ENCODE measurements around the gene PSMF1. TPM values are rescaled to one million over a fixed set of nuclear protein-coding genes. Genes with fewer than 3 reads are reported as not detected.

PSMF1 gene
- total RNA-seq, 1 donor from 2014 or later: 86.0 TPM

- H3K4me1 Mint-ChIP-seq: no peaks in the 10 kb centered on the region
- H3K27me3 Mint-ChIP-seq (ENCODE audit: low read depth): no peaks in the 10 kb centered on the region
- peaks cover 55% of the 10 kb centered on the region for H3K36me3 Mint-ChIP-seq
- H3K9me3 Mint-ChIP-seq: peaks cover 11% of the 10 kb centered on the region
- no peak overlapping the region for H3K27ac Mint-ChIP-seq
- no peak overlapping the region for H3K4me3 Mint-ChIP-seq
- DNase-seq (ENCODE audit: low spot score in 2 of 2, unreplicated experiment in 2 of 2): no peak
- TF ChIP-seq CTCF (IDR thresholded peaks at IDR 0.05; ENCODE audit: unreplicated experiment): no peak
Observed at GRCh38 chr20:1154691-1155090, 36.3 kb downstream of the PSMF1 start.

- Mint-ChIP-seq H3K27me3 (ENCODE audit: low read depth) (no peaks in the 10 kb centered on the region), H3K4me3 (no peak overlapping the region), H3K36me3 (peaks cover 58% of the 10 kb centered on the region), H3K4me1 (no peaks in the 10 kb centered on the region), H3K27ac (no peak overlapping the region), H3K9me3 (peaks cover 11% of the 10 kb centered on the region)
- no peak for TF ChIP-seq CTCF (IDR thresholded peaks at IDR 0.05; ENCODE audit: unreplicated experiment)
- DNase-seq (ENCODE audit: low spot score in 2 of 2, unreplicated experiment in 2 of 2): no peak
Observed at GRCh38 chr20:1155342-1155741, 36.9 kb downstream of the PSMF1 start.

GRCh38 chr20:1160496-1160895 is 42.1 kb downstream of the PSMF1 start:
- no peak for TF ChIP-seq CTCF (IDR thresholded peaks at IDR 0.05; ENCODE audit: unreplicated experiment)
- H3K4me3 Mint-ChIP-seq: no peak overlapping the region
- peaks cover 8% of the 10 kb centered on the region for H3K9me3 Mint-ChIP-seq
- no peaks in the 10 kb centered on the region for H3K27me3 Mint-ChIP-seq (ENCODE audit: low read depth)
- H3K27ac Mint-ChIP-seq: no peak overlapping the region
- peaks cover 51% of the 10 kb centered on the region for H3K36me3 Mint-ChIP-seq
- no peak for DNase-seq (ENCODE audit: low spot score in 2 of 2, unreplicated experiment in 2 of 2)
- no peaks in the 10 kb centered on the region for H3K4me1 Mint-ChIP-seq

GRCh38 chr20:1160991-1161390 is 42.6 kb downstream of the PSMF1 start:
- DNase-seq (ENCODE audit: low spot score in 2 of 2, unreplicated experiment in 2 of 2): no peak
- Mint-ChIP-seq H3K4me1 (no peaks in the 10 kb centered on the region), H3K4me3 (no peak overlapping the region), H3K27me3 (ENCODE audit: low read depth) (no peaks in the 10 kb centered on the region), H3K36me3 (peaks cover 49% of the 10 kb centered on the region), H3K9me3 (peaks cover 4% of the 10 kb centered on the region), H3K27ac (no peak overlapping the region)
- no peak for TF ChIP-seq CTCF (IDR thresholded peaks at IDR 0.05; ENCODE audit: unreplicated experiment)

GRCh38 chr20:1163105-1163504 is 44.7 kb downstream of the PSMF1 start:
- Mint-ChIP-seq H3K9me3 (no peaks in the 10 kb centered on the region), H3K27ac (no peak overlapping the region), H3K36me3 (peaks cover 51% of the 10 kb centered on the region), H3K27me3 (ENCODE audit: low read depth) (no peaks in the 10 kb centered on the region), H3K4me3 (no peak overlapping the region), H3K4me1 (no peaks in the 10 kb centered on the region)
- no peak for TF ChIP-seq CTCF (IDR thresholded peaks at IDR 0.05; ENCODE audit: unreplicated experiment)
- no peak for DNase-seq (ENCODE audit: low spot score in 2 of 2, unreplicated experiment in 2 of 2)

GRCh38 chr20:1163653-1164052 is 45.3 kb downstream of the PSMF1 start:
- Mint-ChIP-seq H3K9me3 (no peaks in the 10 kb centered on the region), H3K27ac (no peak overlapping the region), H3K4me1 (no peaks in the 10 kb centered on the region), H3K27me3 (ENCODE audit: low read depth) (no peaks in the 10 kb centered on the region), H3K36me3 (peaks cover 56% of the 10 kb centered on the region), H3K4me3 (no peak overlapping the region)
- no peak for TF ChIP-seq CTCF (IDR thresholded peaks at IDR 0.05; ENCODE audit: unreplicated experiment)
- DNase-seq (ENCODE audit: low spot score in 2 of 2, unreplicated experiment in 2 of 2): no peak
